ENCODE data around the gene SCARF1. TPM values are rescaled to one million over a fixed set of nuclear protein-coding genes. Genes with fewer than 3 reads are reported as not detected.
A peak's percentile ranks its signal among the peaks of the same experiment; 100 is the strongest.

Gene SCARF1
- total RNA-seq, 1 experiment from 2014 or later = 4.9 TPM

DNA sequence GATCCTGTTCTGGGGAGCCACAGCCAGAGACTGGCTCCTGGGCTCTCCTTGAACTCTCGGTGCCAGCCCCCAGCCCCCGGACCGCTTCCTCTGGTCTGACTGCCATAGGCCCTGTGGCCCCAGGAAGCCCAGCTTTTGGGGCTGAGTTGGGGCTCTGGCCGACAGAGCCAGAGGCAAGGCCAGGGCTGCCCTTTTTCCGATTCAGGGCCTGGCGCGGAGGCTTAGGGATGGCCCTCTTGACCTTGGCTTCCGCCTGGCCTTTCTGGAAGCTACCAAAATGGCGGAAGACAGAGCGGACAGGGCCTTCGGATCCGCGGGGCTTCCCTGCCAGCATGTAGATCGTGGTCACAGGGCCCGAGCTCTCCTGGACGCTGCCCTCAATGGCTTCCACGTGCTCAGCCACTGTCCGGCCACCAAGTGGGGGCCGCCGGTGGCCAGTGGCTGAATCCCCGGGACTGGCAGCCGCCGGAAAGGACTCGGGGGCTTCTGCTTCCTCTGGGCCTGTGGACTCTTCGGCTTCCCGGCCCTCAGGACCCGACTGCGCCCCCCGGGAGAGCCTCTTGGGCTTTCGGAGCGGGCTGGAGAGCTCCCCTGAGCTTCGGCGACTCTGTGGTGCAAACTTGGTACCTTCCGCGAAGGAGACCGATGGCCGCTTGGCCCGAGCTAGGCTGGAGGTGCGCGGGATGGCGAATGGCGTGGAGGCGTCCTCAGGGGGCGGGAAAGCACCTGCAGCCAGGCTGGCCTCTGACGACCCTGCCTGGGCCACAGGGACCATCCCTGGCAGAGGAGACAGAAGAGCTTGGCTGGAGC, 10.5 kb downstream of the SCARF1 start:
- no peak for ATAC-seq
- Mint-ChIP-seq H3K4me1 (peaks cover 15% of the 10 kb centered on the region), H3K36me3 (peaks cover 2% of the 10 kb centered on the region; the same call in 1 of the 2 replicates), H3K27ac (no peak overlapping the region), H3K27me3 (ENCODE audit: low read depth) (peaks cover 11% of the 10 kb centered on the region; the same call in 1 of the 2 replicates), H3K4me3 (no peak overlapping the region), H3K9me3 (no peaks in the 10 kb centered on the region)
- POLR2A ChIA-PET = no interaction called here
- DNase-seq (ENCODE audit: low spot score) = no peak
- CTCF ChIA-PET = interaction anchor here (1.6 to 1.9 kb wide), 3 partner anchors 13 to 61 kb away, joined by 4 to 9 read pairs (median 4); partner anchors contain the start of gene RILP
- TF ChIP-seq NR1H2 (CRISPR knock-in tag; IDR thresholded peaks at IDR 0.05) = 0 out of 2 replicates have a peak, but pooled peaks have one; percentile 46
- TF ChIP-seq, protein P1, sequence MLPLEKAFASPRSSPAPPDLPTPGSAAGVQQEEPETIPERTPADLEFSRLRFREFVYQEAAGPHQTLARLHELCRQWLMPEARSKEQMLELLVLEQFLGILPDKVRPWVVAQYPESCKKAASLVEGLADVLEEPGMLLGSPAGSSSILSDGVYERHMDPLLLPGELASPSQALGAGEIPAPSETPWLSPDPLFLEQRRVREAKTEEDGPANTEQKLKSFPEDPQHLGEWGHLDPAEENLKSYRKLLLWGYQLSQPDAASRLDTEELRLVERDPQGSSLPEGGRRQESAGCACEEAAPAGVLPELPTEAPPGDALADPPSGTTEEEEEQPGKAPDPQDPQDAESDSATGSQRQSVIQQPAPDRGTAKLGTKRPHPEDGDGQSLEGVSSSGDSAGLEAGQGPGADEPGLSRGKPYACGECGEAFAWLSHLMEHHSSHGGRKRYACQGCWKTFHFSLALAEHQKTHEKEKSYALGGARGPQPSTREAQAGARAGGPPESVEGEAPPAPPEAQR (CRISPR knock-in tag; IDR thresholded peaks at IDR 0.05) = no peak
- TF ChIP-seq ZNF219 (CRISPR knock-in tag; IDR thresholded peaks at IDR 0.05; ENCODE audit: borderline replicate concordance) = no peak
- TF ChIP-seq ZBTB21 (CRISPR knock-in tag; IDR thresholded peaks at IDR 0.05; ENCODE audit: borderline replicate concordance) = no peak
- TF ChIP-seq TEAD1 (CRISPR knock-in tag; IDR thresholded peaks at IDR 0.05) = no peak
- no peak for TF ChIP-seq JUN (CRISPR knock-in tag; IDR thresholded peaks at IDR 0.05)
- no peak for TF ChIP-seq RORB (CRISPR knock-in tag; IDR thresholded peaks at IDR 0.05)

DNA sequence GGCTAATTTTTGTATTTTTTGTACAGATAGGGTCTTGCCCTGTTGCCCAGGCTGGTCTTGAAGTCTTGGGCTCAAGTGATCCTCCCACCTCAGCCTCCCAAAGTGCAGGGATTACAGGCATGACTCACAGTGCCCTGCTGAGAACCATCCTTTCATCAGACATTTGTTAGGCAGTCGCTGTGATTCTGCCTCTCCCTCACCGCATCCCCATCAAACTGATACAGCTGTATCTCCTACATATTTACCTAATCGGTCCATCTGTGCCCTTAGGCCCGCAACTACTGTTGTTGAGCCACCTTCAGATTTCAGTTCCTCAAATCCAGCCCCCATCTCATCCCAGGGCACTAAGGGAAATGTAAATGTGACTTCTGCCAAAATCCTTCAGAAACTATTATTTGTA, 14.9 kb downstream of the SCARF1 start:
- ChIA-PET CTCF (interaction anchor here (0.5 to 8.7 kb wide), 34 partner anchors 8 to 389 kb away, joined by 3 to 240 read pairs (median 5); partner anchors contain the start of genes INPP5K, MYO1C, PITPNA and RILP), POLR2A (interaction anchor here (0.7 to 3.1 kb wide), 2 partner anchors 18 to 57 kb away, joined by 3 to 12 read pairs; partner anchors contain the start of gene RILP)
- Mint-ChIP-seq H3K27me3 (ENCODE audit: low read depth) (peaks cover 19% of the 10 kb centered on the region), H3K4me1 (peaks cover 20% of the 10 kb centered on the region), H3K4me3 (peak overlapping the region; percentile 28; the same call in 1 of the 2 replicates), H3K9me3 (no peaks in the 10 kb centered on the region), H3K36me3 (no peaks in the 10 kb centered on the region), H3K27ac (no peak overlapping the region)
- no peak for DNase-seq (ENCODE audit: low spot score)
- no peak for ATAC-seq
- TF ChIP-seq NR2C2 (CRISPR knock-in tag; IDR thresholded peaks at IDR 0.05) = no peak
- TF ChIP-seq MXD4 (CRISPR knock-in tag; IDR thresholded peaks at IDR 0.05; ENCODE audit: borderline replicate concordance) = no peak
- TF ChIP-seq, protein P2, sequence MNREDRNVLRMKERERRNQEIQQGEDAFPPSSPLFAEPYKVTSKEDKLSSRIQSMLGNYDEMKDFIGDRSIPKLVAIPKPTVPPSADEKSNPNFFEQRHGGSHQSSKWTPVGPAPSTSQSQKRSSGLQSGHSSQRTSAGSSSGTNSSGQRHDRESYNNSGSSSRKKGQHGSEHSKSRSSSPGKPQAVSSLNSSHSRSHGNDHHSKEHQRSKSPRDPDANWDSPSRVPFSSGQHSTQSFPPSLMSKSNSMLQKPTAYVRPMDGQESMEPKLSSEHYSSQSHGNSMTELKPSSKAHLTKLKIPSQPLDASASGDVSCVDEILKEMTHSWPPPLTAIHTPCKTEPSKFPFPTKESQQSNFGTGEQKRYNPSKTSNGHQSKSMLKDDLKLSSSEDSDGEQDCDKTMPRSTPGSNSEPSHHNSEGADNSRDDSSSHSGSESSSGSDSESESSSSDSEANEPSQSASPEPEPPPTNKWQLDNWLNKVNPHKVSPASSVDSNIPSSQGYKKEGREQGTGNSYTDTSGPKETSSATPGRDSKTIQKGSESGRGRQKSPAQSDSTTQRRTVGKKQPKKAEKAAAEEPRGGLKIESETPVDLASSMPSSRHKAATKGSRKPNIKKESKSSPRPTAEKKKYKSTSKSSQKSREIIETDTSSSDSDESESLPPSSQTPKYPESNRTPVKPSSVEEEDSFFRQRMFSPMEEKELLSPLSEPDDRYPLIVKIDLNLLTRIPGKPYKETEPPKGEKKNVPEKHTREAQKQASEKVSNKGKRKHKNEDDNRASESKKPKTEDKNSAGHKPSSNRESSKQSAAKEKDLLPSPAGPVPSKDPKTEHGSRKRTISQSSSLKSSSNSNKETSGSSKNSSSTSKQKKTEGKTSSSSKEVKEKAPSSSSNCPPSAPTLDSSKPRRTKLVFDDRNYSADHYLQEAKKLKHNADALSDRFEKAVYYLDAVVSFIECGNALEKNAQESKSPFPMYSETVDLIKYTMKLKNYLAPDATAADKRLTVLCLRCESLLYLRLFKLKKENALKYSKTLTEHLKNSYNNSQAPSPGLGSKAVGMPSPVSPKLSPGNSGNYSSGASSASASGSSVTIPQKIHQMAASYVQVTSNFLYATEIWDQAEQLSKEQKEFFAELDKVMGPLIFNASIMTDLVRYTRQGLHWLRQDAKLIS (CRISPR knock-in tag; IDR thresholded peaks at IDR 0.05; ENCODE audit: borderline replicate concordance) = no peak
- TF ChIP-seq, protein P1 (CRISPR knock-in tag; IDR thresholded peaks at IDR 0.05) = no peak
- TF ChIP-seq, protein P3, sequence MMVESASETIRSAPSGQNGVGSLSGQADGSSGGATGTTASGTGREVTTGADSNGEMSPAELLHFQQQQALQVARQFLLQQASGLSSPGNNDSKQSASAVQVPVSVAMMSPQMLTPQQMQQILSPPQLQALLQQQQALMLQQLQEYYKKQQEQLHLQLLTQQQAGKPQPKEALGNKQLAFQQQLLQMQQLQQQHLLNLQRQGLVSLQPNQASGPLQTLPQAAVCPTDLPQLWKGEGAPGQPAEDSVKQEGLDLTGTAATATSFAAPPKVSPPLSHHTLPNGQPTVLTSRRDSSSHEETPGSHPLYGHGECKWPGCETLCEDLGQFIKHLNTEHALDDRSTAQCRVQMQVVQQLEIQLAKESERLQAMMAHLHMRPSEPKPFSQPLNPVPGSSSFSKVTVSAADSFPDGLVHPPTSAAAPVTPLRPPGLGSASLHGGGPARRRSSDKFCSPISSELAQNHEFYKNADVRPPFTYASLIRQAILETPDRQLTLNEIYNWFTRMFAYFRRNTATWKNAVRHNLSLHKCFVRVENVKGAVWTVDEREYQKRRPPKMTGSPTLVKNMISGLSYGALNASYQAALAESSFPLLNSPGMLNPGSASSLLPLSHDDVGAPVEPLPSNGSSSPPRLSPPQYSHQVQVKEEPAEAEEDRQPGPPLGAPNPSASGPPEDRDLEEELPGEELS (CRISPR knock-in tag; IDR thresholded peaks at IDR 0.05) = no peak
- TF ChIP-seq, protein P4, sequence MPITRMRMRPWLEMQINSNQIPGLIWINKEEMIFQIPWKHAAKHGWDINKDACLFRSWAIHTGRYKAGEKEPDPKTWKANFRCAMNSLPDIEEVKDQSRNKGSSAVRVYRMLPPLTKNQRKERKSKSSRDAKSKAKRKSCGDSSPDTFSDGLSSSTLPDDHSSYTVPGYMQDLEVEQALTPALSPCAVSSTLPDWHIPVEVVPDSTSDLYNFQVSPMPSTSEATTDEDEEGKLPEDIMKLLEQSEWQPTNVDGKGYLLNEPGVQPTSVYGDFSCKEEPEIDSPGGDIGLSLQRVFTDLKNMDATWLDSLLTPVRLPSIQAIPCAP (CRISPR knock-in tag; IDR thresholded peaks at IDR 0.05) = no peak
- TF ChIP-seq FOXP1 (CRISPR knock-in tag; IDR thresholded peaks at IDR 0.05; ENCODE audit: borderline replicate concordance) = no peak
